GM19438 (cell line): ENCODE data around the gene KIAA1671.
"Not testable (repeated sequence)": the region's sequence is repeated elsewhere in the genome, so short reads cannot be mapped to it uniquely, and the experiment has no call there.

Experiments
- ATAC-seq: cut with Tn5 transposase; IDR thresholded peaks from one replicate; pipeline ENCODE4 v1.9.1; 2021; ENCODE audit warnings: low read depth; ENCODE audit not compliant: unreplicated experiment

Gene KIAA1671

GRCh38 chr22:25182131-25183110, 229.9 kb downstream of the KIAA1671 start:
- no peak for ATAC-seq

DNA sequence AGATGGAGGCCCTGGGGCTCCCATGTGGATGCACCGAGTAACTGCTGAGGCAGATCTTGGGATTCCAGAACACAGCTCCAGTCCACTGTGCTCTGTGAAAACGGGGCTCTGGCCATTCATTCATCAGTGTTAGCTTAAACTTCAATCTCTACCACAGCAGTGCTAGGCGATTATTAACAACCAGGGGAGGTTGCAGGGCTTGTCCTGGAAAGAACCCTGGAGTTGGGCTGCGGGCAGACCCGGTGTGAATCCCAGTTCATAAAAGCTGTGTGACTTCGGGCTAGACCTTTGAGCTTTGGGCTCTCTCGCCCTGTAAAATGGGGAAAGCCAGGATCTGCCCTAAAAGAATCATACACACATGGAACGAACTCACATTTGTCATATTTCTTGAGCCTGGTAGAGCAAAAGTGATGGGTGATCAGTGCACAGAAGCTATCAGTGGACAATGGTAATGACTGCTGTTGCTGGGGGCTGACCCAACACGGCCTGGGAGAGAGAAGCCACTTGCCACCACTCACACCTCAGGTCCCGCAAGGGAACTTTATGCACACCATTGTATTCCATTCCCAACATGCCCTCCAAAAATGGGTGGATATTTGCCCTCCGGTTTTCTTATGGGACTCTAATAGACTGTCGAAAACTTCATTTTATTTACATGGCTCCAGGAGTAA, 231.6 kb downstream of the KIAA1671 start:
- ATAC-seq = no peak

- ATAC-seq = no peak
These were observed 233.6 kb downstream of the KIAA1671 start for GRCh38 chr22:25186140-25186539.

- ATAC-seq = no peak
These were observed 235.0 kb downstream of the KIAA1671 start for GRCh38 chr22:25187469-25187868.

GRCh38 chr22:25192406-25192805, 239.9 kb downstream of the KIAA1671 start:
- ATAC-seq = no peak

DNA sequence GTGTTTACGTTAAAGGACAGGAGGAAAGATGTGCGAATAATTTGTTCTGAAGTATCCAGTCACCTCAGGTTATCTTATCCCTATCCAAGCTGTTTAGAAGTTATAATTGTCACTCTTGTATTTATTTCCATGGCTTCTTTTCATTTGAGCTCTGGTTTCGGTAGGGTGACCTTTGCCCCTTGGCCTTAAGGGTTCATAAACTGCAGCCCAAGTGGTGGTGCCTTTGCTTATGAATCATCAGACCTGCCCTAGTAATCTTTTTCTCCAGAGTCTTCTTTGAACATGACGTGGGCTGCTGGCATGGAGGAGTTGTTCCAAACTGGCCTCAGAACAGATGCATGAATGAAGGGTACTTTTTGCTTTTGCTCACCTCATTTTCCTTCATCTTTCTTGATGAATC, 240.6 kb downstream of the KIAA1671 start:
- ATAC-seq = no peak

- no peak for ATAC-seq
These were observed 241.0 kb downstream of the KIAA1671 start for GRCh38 chr22:25193548-25193947.

GRCh38 chr22:25196326-25196725, 243.8 kb downstream of the KIAA1671 start:
- ATAC-seq = no peak

GRCh38 chr22:25197340-25197739, 244.8 kb downstream of the KIAA1671 start:
- no peak for ATAC-seq

- ATAC-seq = no peak
These were observed 247.4 kb downstream of the KIAA1671 start, which contains the start of gene CRYBB3 for GRCh38 chr22:25199731-25200520. CRYBB3 (plus strand) TSS chr22:25199858; CDS start chr22:25201397, 1,539 bp downstream.

GRCh38 chr22:25200967-25201366, 248.5 kb downstream of the KIAA1671 start:
- ATAC-seq = no peak

DNA sequence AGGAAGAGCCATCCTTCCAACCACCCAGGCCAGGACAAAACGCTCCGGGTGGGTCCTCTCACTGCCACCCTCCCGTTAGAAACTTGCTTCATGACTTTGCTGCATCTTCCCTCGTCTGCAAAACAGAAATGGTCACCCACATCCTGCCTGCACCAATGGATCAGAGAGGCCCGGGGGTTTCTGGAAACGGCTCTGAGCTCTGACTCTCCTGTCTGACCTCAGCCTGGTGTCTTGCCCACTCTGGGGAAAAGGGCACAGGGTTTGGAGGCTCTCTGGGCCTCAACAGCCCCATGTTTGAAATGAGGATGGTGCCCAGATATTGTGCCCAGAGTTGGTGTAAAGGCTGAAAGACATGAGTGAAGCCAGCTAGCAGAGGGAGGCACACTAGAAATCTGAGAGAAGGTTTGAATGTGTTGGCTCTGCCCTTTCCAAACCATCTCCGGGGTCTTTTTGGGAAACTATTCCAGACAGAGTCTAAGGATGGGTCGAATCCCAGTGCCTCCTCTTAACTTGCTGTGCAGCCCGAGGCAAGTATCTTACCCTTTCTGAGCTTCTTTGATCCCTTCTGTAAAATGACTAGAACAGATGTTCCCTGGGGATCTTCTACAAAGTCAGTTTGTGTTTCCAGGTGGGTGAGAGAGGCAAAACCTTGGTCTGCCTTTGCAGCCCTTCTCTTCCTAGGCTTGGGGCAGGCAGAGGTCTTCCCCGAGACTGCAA, 249.2 kb downstream of the KIAA1671 start:
- no peak for ATAC-seq

DNA sequence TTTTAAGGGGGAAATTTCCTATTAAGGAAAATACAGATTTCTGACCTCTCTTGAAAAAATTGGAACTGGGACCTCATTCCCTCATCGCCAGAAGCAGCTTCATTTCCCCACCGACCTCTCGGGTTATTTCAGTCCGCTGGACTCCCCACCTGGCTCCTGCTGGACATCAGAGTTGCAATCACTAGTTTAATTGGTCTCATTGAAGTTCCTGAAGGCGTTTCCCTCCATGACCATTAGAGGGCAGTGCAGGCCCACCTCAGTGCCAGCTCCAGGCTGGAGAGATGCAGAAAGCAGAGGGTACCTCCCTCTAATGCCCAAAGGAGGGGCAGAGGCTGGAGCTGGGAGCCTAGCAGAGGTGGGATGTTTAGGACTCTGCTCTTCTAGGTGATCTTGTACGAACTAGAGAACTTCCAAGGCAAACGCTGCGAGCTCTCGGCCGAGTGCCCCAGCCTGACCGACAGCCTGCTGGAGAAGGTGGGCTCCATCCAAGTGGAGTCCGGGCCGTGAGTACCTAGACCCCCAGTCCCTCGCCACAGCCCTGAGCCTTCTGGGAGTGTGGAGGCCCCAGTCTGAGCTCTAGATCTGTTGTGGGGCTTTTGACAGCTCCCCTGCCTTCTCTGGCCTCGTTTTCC, 249.9 kb downstream of the KIAA1671 start:
- no peak for ATAC-seq

DNA sequence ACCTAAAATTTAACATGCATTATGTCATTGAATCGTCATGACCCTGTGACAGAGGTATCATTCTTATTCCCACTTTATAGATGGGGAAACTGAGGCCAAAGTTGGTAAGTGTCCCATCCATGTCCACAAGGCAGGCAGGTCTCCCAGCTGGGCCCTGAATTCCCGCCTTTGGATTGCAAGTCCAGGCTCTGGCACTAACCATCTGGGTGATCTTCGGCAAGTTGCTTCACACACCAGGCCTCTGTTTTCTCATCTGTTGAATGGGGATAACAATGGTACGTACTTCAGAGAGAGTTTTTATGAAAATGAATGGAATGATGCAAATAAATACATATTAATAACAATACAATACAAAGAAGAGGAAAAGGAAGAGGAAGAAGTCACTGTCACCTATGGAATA, 250.6 kb downstream of the KIAA1671 start:
- no peak for ATAC-seq

GRCh38 chr22:25204547-25204946, 252.0 kb downstream of the KIAA1671 start:
- ATAC-seq = not testable (repeated sequence)

DNA sequence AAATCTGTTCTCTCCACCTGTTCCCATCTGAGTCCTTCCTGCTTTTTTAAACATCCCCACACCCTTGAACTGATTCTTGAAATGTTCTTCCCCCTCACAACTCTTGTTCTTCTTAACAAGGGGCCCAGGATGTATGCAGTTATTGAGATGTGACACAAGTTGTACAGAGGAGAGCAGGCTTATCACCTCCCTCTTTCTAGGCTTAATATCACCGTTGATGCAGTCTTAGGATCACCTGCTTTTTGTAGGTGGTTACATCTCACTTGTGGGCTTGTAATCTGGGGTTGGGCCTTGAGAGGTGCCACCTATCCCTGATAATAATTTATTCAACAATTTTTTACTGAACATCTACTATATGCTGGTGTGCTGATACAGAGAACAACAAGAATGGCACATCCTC, 253.3 kb downstream of the KIAA1671 start:
- ATAC-seq = no peak

DNA sequence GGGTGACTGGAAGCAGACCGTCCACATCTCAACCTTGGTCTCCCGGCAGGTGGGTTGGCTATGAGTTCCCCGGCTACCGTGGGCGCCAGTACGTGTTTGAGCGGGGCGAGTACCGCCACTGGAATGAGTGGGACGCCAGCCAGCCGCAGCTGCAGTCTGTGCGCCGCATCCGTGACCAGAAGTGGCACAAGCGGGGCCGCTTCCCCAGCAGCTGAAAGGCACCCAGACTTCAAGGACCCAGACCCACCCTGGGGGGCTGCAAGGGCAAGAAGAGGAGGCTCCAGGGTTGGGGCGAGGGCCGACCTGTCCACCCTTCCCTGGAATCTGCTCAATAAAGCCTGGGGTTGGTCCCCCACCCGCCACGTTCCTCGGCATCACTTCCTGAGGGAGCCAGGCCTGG, 254.5 kb downstream of the KIAA1671 start:
- ATAC-seq = no peak

- ATAC-seq = no peak
These were observed 255.1 kb downstream of the KIAA1671 start for GRCh38 chr22:25207553-25208157.

DNA sequence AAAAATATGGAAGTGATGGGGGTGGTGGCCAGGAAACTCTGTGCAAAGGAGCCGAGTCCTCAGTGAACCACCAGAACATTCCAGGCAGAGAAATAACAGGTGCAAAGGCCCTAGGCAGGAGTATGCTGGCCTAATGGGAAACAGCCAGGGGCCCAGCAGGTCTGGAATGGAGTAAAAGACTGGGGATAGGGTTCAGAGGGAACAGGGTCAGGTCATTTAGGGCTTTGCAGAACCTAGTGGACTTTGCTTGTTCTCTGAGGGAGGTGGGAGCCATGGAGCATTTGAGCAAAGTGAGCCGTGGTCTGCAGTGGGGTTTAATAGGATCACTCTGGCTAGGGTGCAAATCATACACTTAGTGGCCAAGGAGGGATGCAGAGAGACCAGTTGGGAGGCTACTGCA, 255.8 kb downstream of the KIAA1671 start:
- ATAC-seq = no peak
